Astrocyte (in vitro differentiated cells and primary cell): Measurements from ENCODE around the gene VWA5B1.

Source experiments
- CTCF ChIP-seq: IDR thresholded peaks from 2 replicates; pipeline ENCODE4 v1.5.1; 2011; ENCODE audit warnings: low read depth, mild to moderate bottlenecking, inconsistent platforms, low read length, moderate library complexity; ENCODE audit not compliant: insufficient read depth
- EZH2 ChIP-seq: IDR thresholded peaks from 2 replicates; pipeline ENCODE4 v1.6.1; 2012; ENCODE audit warnings: mild to moderate bottlenecking, low read length, inconsistent platforms; ENCODE audit not compliant: insufficient read depth

GRCh38 chr1:20278692-20279130 lies 12.0 kb upstream of the VWA5B1 start:
- TF ChIP-seq CTCF (no peak), EZH2 (no peak)
